HL-60 (cell line): ENCODE data around the gene MPPED1.

Experiments used
- POLR2AphosphoS5 ChIP-seq: IDR thresholded peaks from 2 replicates; pipeline ENCODE4 v1.6.1; 2012; ENCODE audit warnings: low read depth
- SPI1 ChIP-seq: IDR thresholded peaks from 2 replicates; pipeline ENCODE4 v1.6.1; 2012; ENCODE audit warnings: low read depth, mild to moderate bottlenecking, borderline replicate concordance
- TF ChIP-seq, protein P1 (sequence below): IDR thresholded peaks from one replicate; pipeline ENCODE4 v1.5.1; 2011; ENCODE audit warnings: low read length, control low read depth, inconsistent platforms; ENCODE audit not compliant: insufficient read depth

DNA sequence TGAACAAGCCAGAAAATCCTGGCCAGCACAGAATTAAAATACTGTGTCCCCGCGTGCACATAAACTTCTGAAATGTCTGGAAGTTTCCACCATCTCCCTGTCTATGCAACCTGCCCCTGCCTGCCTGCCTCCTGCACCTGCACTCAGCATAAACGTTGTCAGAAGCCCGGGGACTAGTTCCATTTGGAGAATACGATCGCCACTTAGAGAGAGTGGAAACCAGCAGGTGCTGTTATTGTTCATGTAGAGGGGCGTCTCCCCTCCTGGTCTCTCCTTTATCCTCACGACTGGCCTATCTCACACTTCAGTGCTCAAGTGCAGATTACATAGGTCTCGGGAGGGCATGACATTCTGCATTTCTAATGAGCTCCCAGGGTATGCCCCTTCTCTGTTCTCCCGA, 35.6 kb downstream of the MPPED1 start:
- TF ChIP-seq, protein P1, sequence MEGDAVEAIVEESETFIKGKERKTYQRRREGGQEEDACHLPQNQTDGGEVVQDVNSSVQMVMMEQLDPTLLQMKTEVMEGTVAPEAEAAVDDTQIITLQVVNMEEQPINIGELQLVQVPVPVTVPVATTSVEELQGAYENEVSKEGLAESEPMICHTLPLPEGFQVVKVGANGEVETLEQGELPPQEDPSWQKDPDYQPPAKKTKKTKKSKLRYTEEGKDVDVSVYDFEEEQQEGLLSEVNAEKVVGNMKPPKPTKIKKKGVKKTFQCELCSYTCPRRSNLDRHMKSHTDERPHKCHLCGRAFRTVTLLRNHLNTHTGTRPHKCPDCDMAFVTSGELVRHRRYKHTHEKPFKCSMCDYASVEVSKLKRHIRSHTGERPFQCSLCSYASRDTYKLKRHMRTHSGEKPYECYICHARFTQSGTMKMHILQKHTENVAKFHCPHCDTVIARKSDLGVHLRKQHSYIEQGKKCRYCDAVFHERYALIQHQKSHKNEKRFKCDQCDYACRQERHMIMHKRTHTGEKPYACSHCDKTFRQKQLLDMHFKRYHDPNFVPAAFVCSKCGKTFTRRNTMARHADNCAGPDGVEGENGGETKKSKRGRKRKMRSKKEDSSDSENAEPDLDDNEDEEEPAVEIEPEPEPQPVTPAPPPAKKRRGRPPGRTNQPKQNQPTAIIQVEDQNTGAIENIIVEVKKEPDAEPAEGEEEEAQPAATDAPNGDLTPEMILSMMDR = no peak
- TF ChIP-seq POLR2AphosphoS5 (no peak), SPI1 (no peak)
